Skeletal muscle tissue (tissue), 4 donors: ENCODE results near the gene PSMC3. TPM values are rescaled to one million over a fixed set of nuclear protein-coding genes. Genes with fewer than 3 reads are reported as not detected.

Source experiments
- H3K27ac ChIP-seq: one replicate; pipeline ENCODE4 v1.7.0; 2013; ENCODE audit warnings: mild to moderate bottlenecking, low read depth, low read length, inconsistent platforms
- H3K27me3 ChIP-seq, 3 donors: one replicate each; pipeline ENCODE4 v1.7.0; 2013; ENCODE audit warnings: low read length in 3 of 3; ENCODE audit not compliant: control insufficient read depth in 3 of 3, insufficient read depth in 3 of 3
- H3K36me3 ChIP-seq, 3 donors: one replicate each; pipeline ENCODE4 v1.7.0; 2013; ENCODE audit warnings: low read length in 3 of 3; ENCODE audit not compliant: control insufficient read depth in 3 of 3, insufficient read depth in 3 of 3
- H3K4me1 ChIP-seq, 3 donors: one replicate each; pipeline ENCODE4 v1.7.0; 2013; ENCODE audit warnings: low read length in 3 of 3, mild to moderate bottlenecking in 3 of 3; ENCODE audit not compliant: control insufficient read depth in 3 of 3, insufficient read depth in 3 of 3
- H3K4me3 ChIP-seq, 3 donors: one replicate each; pipeline ENCODE4 v1.7.0; 2013; ENCODE audit warnings: low read length in 3 of 3
- H3K9ac ChIP-seq, 3 donors: one replicate each; pipeline ENCODE4 v1.7.0; 2013; ENCODE audit warnings: low read length in 3 of 3, mild to moderate bottlenecking in 3 of 3, moderate library complexity in 2 of 3, low read depth in 1 of 3
- H3K9me3 ChIP-seq, 3 donors: one replicate each; pipeline ENCODE4 v1.7.0; 2013; ENCODE audit warnings: low read length in 3 of 3; ENCODE audit not compliant: control insufficient read depth in 3 of 3
- total RNA-seq: library from RNA; depleted of rRNA; stranded (reverse); fragments of >200 nt; gene quantifications from one replicate; pipeline ENCODE4 v1.2.3, GENCODE V29; 2014
- donor health status: Osteomylitis.

Gene PSMC3
- total RNA-seq, 1 donor from 2014 or later, result 146 TPM

DNA sequence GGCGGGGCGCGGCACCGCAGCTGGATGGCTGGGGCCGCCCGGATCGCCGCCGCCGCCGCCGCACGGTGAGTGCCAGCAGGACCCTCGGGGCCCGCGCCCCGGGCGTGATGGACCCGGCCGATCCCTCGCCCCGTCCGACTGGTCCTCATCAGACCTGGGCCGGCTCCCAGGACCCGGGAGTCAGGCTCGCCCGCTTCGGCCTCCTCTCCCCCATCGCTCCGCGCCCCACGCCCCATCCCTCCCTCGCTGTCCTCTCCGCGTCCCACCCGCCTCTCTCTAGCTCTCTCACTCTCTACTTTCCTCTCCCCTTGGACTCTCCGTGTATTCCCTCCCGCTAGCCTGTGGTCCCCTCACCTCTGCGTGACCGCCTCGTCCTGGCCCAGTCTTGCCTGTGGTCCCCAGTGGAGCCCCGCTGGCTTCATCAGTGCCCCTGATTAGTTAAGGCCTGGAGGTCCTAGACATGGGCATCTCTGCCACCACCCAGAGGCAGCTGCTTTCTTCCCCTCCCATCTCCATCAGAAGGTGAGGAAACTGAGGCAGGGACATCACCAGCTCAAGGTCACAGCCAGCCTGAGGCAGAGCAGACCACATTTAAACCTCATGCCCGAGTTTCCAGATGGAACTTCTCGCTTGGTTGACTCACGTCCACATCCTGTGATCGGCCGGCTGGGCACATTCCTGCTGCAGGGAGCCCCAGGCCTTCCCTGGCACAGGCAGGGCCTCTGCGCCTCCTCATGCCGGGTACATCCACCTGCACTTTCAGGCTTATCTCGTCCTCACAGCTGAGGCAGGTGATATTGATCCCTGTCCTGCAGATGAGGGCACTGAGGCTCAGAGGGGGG, 17.4 kb downstream of the PSMC3 start:
- peak overlapping the region; percentile 75 to 93 (median 93) for H3K9ac ChIP-seq
- peaks cover 27 to 39% (median 35%) of the 10 kb centered on the region in 3 donors for H3K4me1 ChIP-seq
- H3K36me3 ChIP-seq, result peaks cover 10 to 22% (median 12%) of the 10 kb centered on the region in 3 donors
- H3K4me3 ChIP-seq, result peak overlapping the region; percentile 86 to 96 (median 89)
- no peaks in the 10 kb centered on the region for H3K9me3 ChIP-seq
- no peaks in the 10 kb centered on the region for H3K27me3 ChIP-seq
- H3K27ac ChIP-seq, result peak overlapping the region; percentile 88

DNA sequence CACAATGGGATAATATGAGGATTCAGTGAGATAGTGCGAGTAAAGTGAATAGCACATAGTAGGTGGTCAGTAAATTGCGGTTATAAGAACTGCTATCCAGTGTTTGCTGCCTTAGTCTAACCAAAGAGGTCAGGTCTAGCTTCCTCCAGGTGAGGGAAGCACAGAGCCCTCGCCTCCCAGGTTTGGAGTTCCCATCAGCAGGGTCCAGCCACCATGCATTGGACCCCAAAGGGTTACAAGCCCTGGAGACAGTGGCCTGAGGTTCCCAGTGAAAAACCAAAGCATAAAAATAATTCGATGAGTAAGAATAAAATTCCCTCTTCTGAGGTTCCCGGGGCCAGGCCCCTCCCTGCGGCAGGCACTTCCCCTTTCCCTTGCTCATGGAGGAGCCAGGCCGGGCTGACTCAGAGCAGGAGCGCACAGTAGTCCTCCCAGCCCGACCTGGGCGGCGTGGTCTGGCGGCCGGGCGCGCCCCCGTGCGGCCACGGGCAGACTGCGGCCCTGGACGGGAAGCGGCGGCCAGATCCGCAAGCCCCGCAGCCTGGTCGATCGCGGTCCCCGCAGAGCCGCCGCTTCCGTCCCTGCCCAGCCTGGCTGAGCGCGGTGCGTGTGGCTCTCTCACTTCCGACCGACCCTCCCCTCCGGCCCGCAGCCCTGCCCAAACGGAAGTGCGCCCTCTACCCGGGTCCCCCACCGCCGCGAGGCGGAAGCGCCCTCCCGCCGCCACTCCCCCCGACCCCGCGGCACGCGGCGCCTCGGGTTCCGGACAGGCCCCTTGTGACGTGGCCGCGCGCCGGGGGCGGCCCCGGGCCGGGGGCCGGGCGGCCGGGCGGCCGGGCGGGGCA, 18.3 kb downstream of the PSMC3 start, which contains the start of gene SLC39A13:
TSS of gene SLC39A13 (plus strand) at position 845 of the 845 bp plus-strand sequence. CDS start 1,505 bp downstream, outside the sequence.
- H3K27ac ChIP-seq, result peak within 1 kb of the TSS; percentile 88
- peaks cover 27 to 33% (median 30%) of the 10 kb centered on the region in 3 donors for H3K4me1 ChIP-seq
- H3K36me3 ChIP-seq, result peaks cover 4 to 17% (median 7%) of the 10 kb centered on the region in 3 donors
- H3K9me3 ChIP-seq, result no peaks in the 10 kb centered on the region
- peak within 1 kb of the TSS; percentile 89 to 96 (median 89) for H3K4me3 ChIP-seq
- H3K9ac ChIP-seq, result peak within 1 kb of the TSS; percentile 88 to 93 (median 93)
- H3K27me3 ChIP-seq, result no peaks in the 10 kb centered on the region

DNA sequence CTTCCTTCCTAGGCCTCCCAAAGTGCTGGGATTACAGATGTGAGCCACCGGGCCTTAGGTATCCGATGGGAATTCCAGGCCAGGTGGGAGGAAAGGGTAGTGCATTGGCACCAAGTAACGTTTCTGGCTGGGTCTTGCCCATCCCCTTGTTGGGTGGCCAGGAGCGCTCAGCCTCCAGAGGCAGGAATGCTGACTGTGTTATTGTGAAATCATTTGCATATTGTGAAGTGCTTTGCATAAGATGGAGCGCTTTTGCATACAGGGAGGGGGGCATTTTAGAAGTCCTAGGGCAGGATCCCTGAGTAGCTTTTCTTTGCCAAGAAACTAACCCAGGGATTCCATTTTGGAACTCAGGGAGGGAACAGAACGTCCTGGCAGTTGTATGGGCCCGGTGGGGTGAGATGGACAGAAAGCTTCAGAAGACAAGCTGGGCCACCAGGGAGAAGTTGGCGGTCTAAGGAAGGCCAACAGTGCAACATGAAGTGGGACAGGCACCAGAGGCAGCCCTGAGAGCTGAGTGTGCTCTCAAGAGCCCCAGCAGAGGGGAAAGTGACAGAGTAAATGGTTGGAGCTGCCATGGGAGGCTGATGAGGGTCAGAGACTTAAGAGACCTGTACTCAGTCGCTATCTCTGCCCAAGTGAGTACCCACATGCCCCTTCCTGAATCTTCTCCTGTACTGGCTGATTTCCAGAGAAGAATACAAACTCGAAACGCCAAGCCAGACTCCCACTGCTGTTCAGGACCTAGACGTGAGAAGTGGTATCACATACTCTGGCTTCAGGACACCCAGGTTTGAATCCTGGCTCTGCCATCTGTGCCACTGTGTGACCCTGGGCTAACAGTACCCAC, 19.1 kb downstream of the PSMC3 start:
- Histone ChIP-seq H3K9me3 (no peaks in the 10 kb centered on the region), H3K9ac (peak overlapping the region; percentile 85 to 88 (median 86)), H3K27me3 (no peaks in the 10 kb centered on the region), H3K4me1 (peaks cover 27 to 33% (median 30%) of the 10 kb centered on the region in 3 donors), H3K36me3 (peaks cover 4 to 13% (median 7%) of the 10 kb centered on the region in 3 donors), H3K4me3 (peak overlapping the region; percentile 76 to 89 (median 78)), H3K27ac (peak overlapping the region; percentile 88)

DNA sequence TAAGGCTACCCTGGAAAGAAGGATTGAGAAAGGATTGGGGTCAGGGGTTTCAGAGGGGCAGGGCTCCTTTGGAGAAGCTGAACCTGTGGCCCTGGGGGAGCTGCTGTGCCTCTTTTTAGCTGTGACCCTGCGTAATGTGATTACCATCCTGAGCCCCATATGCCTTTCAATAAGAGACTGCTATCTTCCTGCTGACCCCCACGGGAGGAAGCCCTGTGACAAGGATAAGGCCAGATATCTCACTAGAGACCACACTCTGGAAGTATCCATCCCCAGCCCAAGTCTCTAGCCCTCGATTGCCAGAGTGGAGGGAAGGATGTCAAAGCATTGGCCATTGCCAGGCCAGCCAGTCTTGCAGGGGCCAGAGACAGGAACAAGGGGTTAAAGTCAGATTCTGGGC, 22.7 kb downstream of the PSMC3 start:
- Histone ChIP-seq H3K27me3 (no peaks in the 10 kb centered on the region), H3K27ac (no peak overlapping the region), H3K4me3 (no peak overlapping the region), H3K9me3 (no peaks in the 10 kb centered on the region), H3K36me3 (no peaks in the 10 kb centered on the region), H3K9ac (peak overlapping the region in 1 of 3 donors; percentile 25), H3K4me1 (peaks cover 19 to 28% (median 24%) of the 10 kb centered on the region in 3 donors)

DNA sequence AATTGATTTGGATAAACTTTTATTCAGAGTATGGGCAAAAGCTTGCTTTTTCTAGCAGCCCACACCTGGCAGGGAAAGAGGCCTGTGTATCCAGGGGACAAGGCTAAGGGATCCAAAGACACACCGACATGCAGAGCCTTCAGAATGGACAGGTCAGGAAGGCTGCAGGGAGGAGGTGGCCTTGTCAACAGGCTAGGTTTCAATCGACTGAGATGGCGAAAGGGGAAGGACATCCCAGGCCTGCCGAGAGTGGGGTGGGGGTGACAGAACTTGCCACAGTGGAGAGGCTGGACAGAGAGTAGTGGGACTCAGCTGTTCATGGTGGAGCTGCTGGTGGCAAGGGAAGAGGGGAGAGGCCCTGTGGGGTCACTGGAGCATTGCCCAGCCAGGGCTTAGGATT, 23.1 kb downstream of the PSMC3 start:
- Histone ChIP-seq H3K27me3 (no peaks in the 10 kb centered on the region), H3K4me3 (no peak overlapping the region), H3K27ac (no peak overlapping the region), H3K36me3 (no peaks in the 10 kb centered on the region), H3K9me3 (no peaks in the 10 kb centered on the region), H3K9ac (peak overlapping the region in 1 of 3 donors; percentile 25), H3K4me1 (peaks cover 19 to 28% (median 24%) of the 10 kb centered on the region in 3 donors)

DNA sequence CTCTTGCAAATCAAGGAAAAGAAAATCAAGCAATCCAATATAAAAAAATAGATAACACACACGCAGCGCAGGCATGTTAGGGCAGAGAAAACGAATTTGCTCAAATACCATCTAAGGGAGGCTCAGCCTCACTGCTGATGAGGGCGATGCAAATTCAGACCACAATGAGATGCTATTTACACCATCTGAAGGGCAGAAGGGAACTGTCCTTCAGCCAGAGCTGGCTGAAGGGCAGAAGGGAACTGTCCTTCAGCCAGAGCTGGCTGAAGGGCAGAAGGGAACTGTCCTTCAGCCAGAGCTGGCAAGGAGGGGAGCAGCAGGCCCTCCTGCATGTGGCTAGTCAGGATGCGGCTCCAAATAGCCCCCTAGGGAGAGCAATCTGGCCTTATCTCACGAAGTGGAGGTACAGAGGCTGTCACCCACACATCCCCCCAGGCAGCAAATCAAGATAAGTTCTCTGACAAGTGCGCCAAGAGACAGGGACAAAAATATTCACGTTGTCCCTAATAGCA, 25.4 kb downstream of the PSMC3 start:
- Histone ChIP-seq H3K9ac (peak overlapping the region; percentile 59 to 70 (median 68)), H3K4me3 (peak overlapping the region; percentile 48 to 67 (median 49)), H3K9me3 (no peaks in the 10 kb centered on the region), H3K27ac (no peak overlapping the region), H3K4me1 (peaks cover 7 to 19% (median 12%) of the 10 kb centered on the region in 3 donors), H3K27me3 (no peaks in the 10 kb centered on the region), H3K36me3 (no peaks in the 10 kb centered on the region)

DNA sequence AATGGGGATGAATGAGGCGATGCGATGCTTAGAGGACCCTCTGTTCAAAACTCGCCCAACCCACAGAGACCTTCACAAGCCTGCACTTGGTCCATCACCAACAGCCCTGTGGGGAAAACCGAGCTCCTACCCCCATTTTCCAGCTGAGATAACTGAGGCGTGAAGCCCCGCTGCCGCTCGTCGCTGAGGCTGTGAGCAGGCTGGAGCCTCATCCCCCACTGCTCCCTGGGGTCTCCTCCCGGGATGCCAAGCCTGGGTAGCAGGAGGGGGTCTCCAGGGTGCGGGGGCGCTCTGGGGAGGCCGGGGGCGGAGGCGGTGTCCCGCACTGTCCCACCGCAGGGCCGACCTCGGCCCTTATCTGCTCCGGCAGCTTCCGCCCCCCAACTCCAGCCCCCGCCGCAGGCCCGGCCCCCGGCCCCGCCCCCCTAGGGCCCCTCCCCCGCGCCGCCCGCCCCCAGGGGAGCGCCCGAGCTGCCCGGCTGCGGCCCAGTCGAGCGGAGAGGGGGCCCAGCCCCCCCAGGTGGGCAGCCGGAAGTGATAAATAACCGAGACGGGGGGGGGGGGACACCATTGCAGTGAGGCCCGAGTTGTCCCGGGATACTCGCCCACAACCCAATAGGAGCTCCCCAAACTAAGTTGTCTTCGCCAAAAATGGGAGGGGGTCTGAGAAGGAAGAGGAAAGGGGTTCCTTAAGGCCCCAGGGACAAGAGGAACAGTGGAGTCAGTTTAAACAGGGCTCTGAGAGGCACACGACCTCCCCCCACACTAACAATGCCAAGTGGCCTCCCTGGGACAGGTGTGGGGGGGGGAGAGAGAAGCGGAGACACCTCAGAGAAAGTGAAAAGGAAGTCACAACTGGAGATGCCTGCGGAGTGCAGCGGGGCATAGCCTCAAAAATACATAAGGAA, 26.1 kb downstream of the PSMC3 start:
- H3K9me3 ChIP-seq, result no peaks in the 10 kb centered on the region
- H3K27ac ChIP-seq, result no peak overlapping the region
- no peaks in the 10 kb centered on the region for H3K27me3 ChIP-seq
- peak overlapping the region; percentile 59 to 74 (median 70) for H3K9ac ChIP-seq
- peaks cover 8 to 24% (median 14%) of the 10 kb centered on the region in 3 donors for H3K4me1 ChIP-seq
- H3K36me3 ChIP-seq, result no peaks in the 10 kb centered on the region
- peak overlapping the region; percentile 54 to 67 (median 59) for H3K4me3 ChIP-seq

DNA sequence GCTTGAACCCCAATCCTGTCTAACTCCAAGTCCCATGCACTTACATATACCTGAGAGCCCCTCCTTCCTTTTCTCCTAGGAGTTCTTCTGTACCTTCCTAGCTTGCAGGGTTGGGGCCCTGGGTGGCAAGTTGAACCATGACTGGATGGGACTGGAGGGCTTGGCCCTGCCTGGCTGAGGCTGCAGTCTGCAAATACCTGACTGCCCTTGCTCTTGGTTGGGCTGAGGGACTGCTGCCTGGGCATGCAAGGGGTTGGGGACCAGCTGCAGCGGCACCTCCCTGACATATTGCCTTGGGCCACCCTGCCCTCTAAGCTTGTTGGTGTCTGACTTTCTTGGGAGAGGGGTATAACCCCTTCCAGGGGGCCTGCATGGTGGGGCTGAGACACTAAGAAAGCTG, 27.7 kb downstream of the PSMC3 start:
- Histone ChIP-seq H3K4me1 (peaks cover 21 to 35% (median 24%) of the 10 kb centered on the region in 3 donors), H3K9ac (no peak overlapping the region), H3K27ac (no peak overlapping the region), H3K36me3 (no peaks in the 10 kb centered on the region), H3K4me3 (no peak overlapping the region), H3K27me3 (no peaks in the 10 kb centered on the region), H3K9me3 (no peaks in the 10 kb centered on the region)
